K562 (cell line): ENCODE data around the gene FOXJ1. TPM values are rescaled to one million over a fixed set of nuclear protein-coding genes. Genes with fewer than 3 reads are reported as not detected.

Experiments used
- ATAC-seq: fragments of 200-7000 bp; cut with Tn5 transposase; 3 replicates; pipeline ENCODE4 v1.9.1; 2020; ENCODE audit warnings: moderate library complexity
- BruUV-seq: library from RNA; stranded (reverse); fragments of 400-500 nt; replicated peaks from 2 replicates; lab custom pipeline; 2021; lab: Mats Ljungman, UMichigan
- CTCF ChIA-PET: fragments of 300-600 bp; formaldehyde crosslinking; extraction: SDS; loops from one replicate; lab custom pipeline; 2021; ENCODE audit warnings: low intra/inter-chr PET ratio; lab: Yijun Ruan, JAX
- POLR2A ChIA-PET: fragments of 300-600, 350-650 bp; sonication (Branson Sonifier 250); formaldehyde crosslinking; extraction: SDS; loops from one replicate; lab custom pipeline; 2021; ENCODE audit warnings: antibody characterized with exemption, inconsistent platforms; lab: Yijun Ruan, JAX
- DNase-seq, 4 experiments: peaks; one replicate each; pipeline versions ENCODE4 v3.0.0 to v3.0.0-alpha.2; 2011 to 2018; ENCODE audit warnings: low spot score in 3 of 4, mixed read lengths in 3 of 4; ENCODE audit errors: extremely low read depth in 1 of 4
- FAIRE-seq: peaks from 2 replicates; lab custom pipeline; 2011; peaks lifted over from hg19 to GRCh38; lab: Jason Lieb, UNC
- H2AFZ ChIP-seq: 2 replicates; pipeline ENCODE4 v1.6.0; 2011; ENCODE audit warnings: low read depth, low read length, control low read depth, inconsistent platforms
- H3K27ac ChIP-seq: fragments of 200-600 bp; 3 replicates; pipeline ENCODE4 v1.8.0; 2011; ENCODE audit warnings: low read depth, mild to moderate bottlenecking, control low read depth, inconsistent platforms, low read length, moderate library complexity, mixed read lengths; ENCODE audit errors: extremely low read depth
- H3K27me3 ChIP-seq, 2 experiments: fragments of 300-600 bp in 1 of 2; 2 replicates in 1 of 2; 3 replicates in 1 of 2; pipeline versions ENCODE4 v1.6.0 to v1.8.0; 2011; ENCODE audit warnings: inconsistent platforms in 2 of 2, low read length in 2 of 2, mild to moderate bottlenecking in 1 of 2, mixed read lengths in 1 of 2, moderate library complexity in 1 of 2; ENCODE audit not compliant: control insufficient read depth in 2 of 2, insufficient read depth in 2 of 2
- H3K36me3 ChIP-seq: fragments of 300-600 bp; 3 replicates; pipeline ENCODE4 v1.8.0; 2011; ENCODE audit warnings: mild to moderate bottlenecking, low read length, inconsistent platforms; ENCODE audit not compliant: control insufficient read depth, insufficient read depth
- H3K4me1 ChIP-seq, 2 experiments: fragments of 200-600 bp in 1 of 2; replicated peaks in 1 of 2; 2 replicates in 1 of 2; 3 replicates in 1 of 2; pipeline versions ENCODE4 v1.5.1 to v1.8.0; 2011; ENCODE audit warnings: inconsistent platforms in 2 of 2, low read length in 2 of 2, mild to moderate bottlenecking in 1 of 2, mixed read lengths in 1 of 2, moderate library complexity in 1 of 2; ENCODE audit not compliant: control insufficient read depth in 2 of 2, insufficient read depth in 2 of 2
- H3K4me2 ChIP-seq: 2 replicates; pipeline ENCODE4 v1.6.1; 2011; ENCODE audit warnings: low read length, control low read depth, inconsistent platforms, mixed read lengths; ENCODE audit not compliant: insufficient read depth
- H3K4me3 ChIP-seq: fragments of 200-600 bp; sonication (generic), shearing (Covaris generic); 2 replicates; pipeline ENCODE4 v1.5.1; 2016; ENCODE audit warnings: control low read depth, inconsistent platforms
- H3K79me2 ChIP-seq: fragments of 200-600 bp; 3 replicates; pipeline ENCODE4 v1.8.0; 2011; ENCODE audit warnings: low read length, inconsistent platforms; ENCODE audit not compliant: control insufficient read depth, insufficient read depth
- H3K9ac ChIP-seq, 2 experiments: 2 replicates each; pipeline versions ENCODE4 v1.6.0 to v1.6.1; 2011; ENCODE audit warnings: low read depth in 2 of 2, low read length in 2 of 2, control low read depth in 1 of 2, inconsistent platforms in 1 of 2, mild to moderate bottlenecking in 1 of 2, mixed read lengths in 1 of 2; ENCODE audit not compliant: insufficient read depth in 1 of 2
- H3K9me1 ChIP-seq: one replicate; pipeline ENCODE4 v1.6.0; 2011; ENCODE audit warnings: inconsistent platforms, mild to moderate bottlenecking, low read length, moderate library complexity; ENCODE audit not compliant: control insufficient read depth, insufficient read depth
- H3K9me3 ChIP-seq: replicated peaks from 2 replicates; pipeline ENCODE4 v1.5.1; 2011; ENCODE audit warnings: low read depth, low read length, inconsistent platforms; ENCODE audit not compliant: control insufficient read depth, insufficient read depth
- H4K20me1 ChIP-seq: replicated peaks from 2 replicates; pipeline ENCODE4 v1.6.1; 2011; ENCODE audit warnings: low read length, inconsistent platforms, mixed read lengths; ENCODE audit not compliant: control insufficient read depth, insufficient read depth
- ARID3B ChIP-seq: fragments of 250-450 bp; sonication (Bioruptor Pico); IDR thresholded peaks from 2 replicates; pipeline ENCODE4 v1.4.0; 2020; ENCODE audit warnings: borderline replicate concordance
- CUX1 ChIP-seq: fragments of 200-800 bp; sonication (Bioruptor generic); IDR thresholded peaks from 2 replicates; pipeline ENCODE4 v1.6.1; 2016; ENCODE audit warnings: missing genetic modification characterization, missing compliant biosample characterization
- FOXK2 ChIP-seq, 2 experiments: fragments of 450-650 bp; IDR thresholded peaks in 1 of 2; conservative IDR thresholded peaks in 1 of 2; 2 replicates each; pipeline ENCODE4 v1.6.1; 2016; ENCODE audit warnings: low read depth in 2 of 2, mild to moderate bottlenecking in 1 of 2
- GABPA ChIP-seq: fragments of 200-800 bp; sonication (Bioruptor generic); conservative IDR thresholded peaks from 2 replicates; pipeline ENCODE4 v1.6.1; 2016; ENCODE audit warnings: low read depth, missing genetic modification characterization, missing compliant biosample characterization
- ILF3 ChIP-seq: fragments of 450-650 bp; IDR thresholded peaks from 2 replicates; pipeline ENCODE4 v1.6.1; 2018; ENCODE audit warnings: antibody characterized with exemption, mild to moderate bottlenecking, moderate library complexity, borderline replicate concordance
- NELFE ChIP-seq: IDR thresholded peaks from 2 replicates; pipeline ENCODE4 v1.6.1; 2011; ENCODE audit warnings: mild to moderate bottlenecking; ENCODE audit not compliant: insufficient read depth, insufficient read length
- PCBP1 ChIP-seq: fragments of 200-400 bp; formaldehyde crosslinking; IDR thresholded peaks from 2 replicates; pipeline ENCODE4 v1.6.1; 2018; ENCODE audit warnings: mild to moderate bottlenecking, low read depth, low read length; ENCODE audit not compliant: poor library complexity, severe bottlenecking
- ZNF384 ChIP-seq: IDR thresholded peaks from 2 replicates; pipeline ENCODE4 v1.6.1; 2012; ENCODE audit warnings: low read depth, low read length, improper control_type of control experiment
- ZNF431 ChIP-seq: sonication (generic); formaldehyde crosslinking; IDR thresholded peaks from 2 replicates; pipeline ENCODE4 v1.8.0; 2022; ENCODE audit warnings: mild to moderate bottlenecking, missing genetic modification reagents
- ZNF561 ChIP-seq: fragments of 450-650 bp; formaldehyde crosslinking; conservative IDR thresholded peaks from 2 replicates; pipeline ENCODE4 v1.4.0; 2020; ENCODE audit warnings: mild to moderate bottlenecking, moderate library complexity
- WGBS: fragments of 100-300 bp; shearing (Covaris generic); methylation state at CpG from one replicate; pipeline ENCODE4 v1.1.6; 2016; ENCODE audit warnings: low coverage, mixed read lengths; ENCODE audit not compliant: insufficient coverage; ENCODE audit errors: missing lambda C conversion rate; 5-methylcytosine and 5-hydroxymethylcytosine counted together
- in situ Hi-C: fragments of 300-500 bp; cut with MboI; formaldehyde crosslinking; loops from 4 replicates; pipeline ENCODE4 v1.15.0; 2018; ENCODE audit warnings: inconsistent platforms, mixed read lengths
- intact Hi-C: fragments of 100-400 bp; cut with micrococcal nuclease; formaldehyde crosslinking; loops from 2 replicates; pipeline ENCODE4 v1.14.2; 2022
- polyA plus RNA-seq, 8 experiments: library from polyadenylated mRNA; depleted of rRNA in 4 of 8; stranded (reverse) in 5 of 8; unstranded in 3 of 8; fragments of >200 nt; fragmentation: Nextera tagmentation in 2 of 8; fragmentation: Illumina TruSeq in 1 of 8; extraction: Ambion mirVana in 2 of 8; extraction: Trizol in 1 of 8; gene quantifications; 2 replicates each; pipeline versions ENCODE4 v1.2.1 to v1.2.3, GENCODE V29; 2011 to 2014; ENCODE audit warnings: inconsistent platforms in 1 of 8, missing spikeins in 1 of 8
- total RNA-seq, 7 experiments: library from RNA; depleted of rRNA in 6 of 7; stranded (reverse); fragments of >200 nt in 6 of 7; fragmentation: Illumina TruSeq in 2 of 7; extraction: Trizol in 2 of 7; gene quantifications; 2 replicates each; pipeline versions ENCODE4 v1.2.1 to v1.2.3, GENCODE V29; 2011 to 2021; ENCODE audit warnings: low replicate concordance in 1 of 7

Gene FOXJ1
- total and polyA plus RNA-seq, 9 of the 15 experiments (the other 6 are each of a cell fraction or from before 2014, with no cell fraction given): 0.07 TPM; not detected in 8

GRCh38 chr17:76157759-76158158, 16.7 kb upstream of the FOXJ1 start:
- no TSS peak for BruUV-seq
- no peak overlapping the region for H3K9ac ChIP-seq
- H3K79me2 ChIP-seq: no peaks in the 10 kb centered on the region
- DNase-seq (no peak), ATAC-seq (no peak), FAIRE-seq (no peak)
- in situ Hi-C loops (no loop called here), intact Hi-C loops (no loop called here)
- WGBS: 83% methylated on average over 5 of the region's 5 CpGs
- ChIA-PET CTCF (no interaction called here), POLR2A (no interaction called here)
- TF ChIP-seq NELFE (no peak), GABPA (tag) (no peak), FOXK2 (conservative IDR thresholded peaks at IDR 0.05 in 1 of 2, IDR thresholded peaks at IDR 0.05 in 1 of 2; ENCODE audit: low read depth in 2 of 2) (no peak), ILF3 (no peak), PCBP1 (no peak), ZNF431 (no peak)
- no peak overlapping the region for H2AFZ ChIP-seq
- no peaks in the 10 kb centered on the region for H4K20me1 ChIP-seq
- no peak overlapping the region for H3K4me2 ChIP-seq
- no peak overlapping the region for H3K4me3 ChIP-seq
- no peaks in the 10 kb centered on the region for H3K9me1 ChIP-seq
- no peaks in the 10 kb centered on the region for H3K9me3 ChIP-seq
- H3K27ac ChIP-seq: no peak overlapping the region
- H3K36me3 ChIP-seq: peaks cover 84% of the 10 kb centered on the region
- peaks cover 5 to 9% of the 10 kb centered on the region in 2 experiments; a peak in 4 of 5 replicates for H3K4me1 ChIP-seq
- no peaks in the 10 kb centered on the region for H3K27me3 ChIP-seq

- no peak for ATAC-seq
- no peaks in the 10 kb centered on the region for H3K9me1 ChIP-seq
- peaks cover under 1 to 3% of the 10 kb centered on the region in 2 experiments; a peak in 4 of 5 replicates for H3K4me1 ChIP-seq
- H3K27me3 ChIP-seq: no peaks in the 10 kb centered on the region
- DNase-seq: no peak
- no peak overlapping the region for H2AFZ ChIP-seq
- H3K27ac ChIP-seq: no peak overlapping the region
- FAIRE-seq: no peak
- WGBS: 77% methylated on average over 8 of the region's 8 CpGs
- H3K9me3 ChIP-seq: no peaks in the 10 kb centered on the region
- in situ Hi-C loops: no loop called here
- BruUV-seq: no TSS peak
- no peak overlapping the region for H3K9ac ChIP-seq
- CTCF ChIA-PET: no interaction called here
- POLR2A ChIA-PET: interaction anchor here (1.0 to 3.9 kb wide), 3 partner anchors 10 to 112 kb away, joined by 4 to 28 read pairs (median 6); partner anchors contain the start of gene FOXJ1
- no peak overlapping the region for H3K4me2 ChIP-seq
- H3K79me2 ChIP-seq: no peaks in the 10 kb centered on the region
- no peaks in the 10 kb centered on the region for H4K20me1 ChIP-seq
- intact Hi-C loops: no loop called here
- H3K36me3 ChIP-seq: peaks cover 83% of the 10 kb centered on the region
- H3K4me3 ChIP-seq: no peak overlapping the region
- no peak for TF ChIP-seq ZNF384
- TF ChIP-seq ARID3B: no peak
- no peak for TF ChIP-seq CUX1 (CRISPR knock-in tag)
- TF ChIP-seq ZNF561 (CRISPR knock-in tag): no peak
Measured at GRCh38 chr17:76156662-76156991, 15.6 kb upstream of the FOXJ1 start.
